Activated CD8-positive, alpha-beta memory T cell treated with anti-CD3 and anti-CD28 coated beads for 1 hour (primary cell): ENCODE results near the gene CKM.
"Not testable (repeated sequence)": the region's sequence is repeated elsewhere in the genome, so short reads cannot be mapped to it uniquely, and the experiment has no call there.

Experiments used
- DNase-seq, 2 donors: peaks; one replicate each; pipeline ENCODE4 v3.0.0-alpha.2; 2020; ENCODE audit warnings: low read depth in 1 of 2; ENCODE audit errors: extremely low read depth in 1 of 2

CKM gene

GRCh38 chr19:45349430-45349941, 26.8 kb upstream of the CKM start:
- DNase-seq = no peak

GRCh38 chr19:45349126-45349415, 26.4 kb upstream of the CKM start:
- no peak for DNase-seq

- no peak for DNase-seq
Measured at GRCh38 chr19:45348367-45349125, 25.9 kb upstream of the CKM start.

- no peak for DNase-seq
Measured at GRCh38 chr19:45347570-45348366, 25.1 kb upstream of the CKM start.

GRCh38 chr19:45346449-45346848, 23.8 kb upstream of the CKM start:
- DNase-seq = no peak

- DNase-seq = no peak
Measured at GRCh38 chr19:45345506-45345860, 22.8 kb upstream of the CKM start.

- no peak for DNase-seq
Measured at GRCh38 chr19:45344621-45345505, 22.2 kb upstream of the CKM start.

- DNase-seq = no peak
Measured at GRCh38 chr19:45342911-45343310, 20.2 kb upstream of the CKM start.

- no peak for DNase-seq
Measured at GRCh38 chr19:45340899-45341453, 18.3 kb upstream of the CKM start.

GRCh38 chr19:45340232-45340898, 17.7 kb upstream of the CKM start, which contains the start of gene KLC3:
KLC3 (plus strand) TSS chr19:45340750; CDS start chr19:45345542, 4,792 bp downstream.
- DNase-seq = no peak

GRCh38 chr19:45339629-45340028, 17.0 kb upstream of the CKM start:
- DNase-seq = no peak

- DNase-seq = no peak
Measured at GRCh38 chr19:45336696-45337251, 14.1 kb upstream of the CKM start.

- DNase-seq = not testable (repeated sequence)
Measured at GRCh38 chr19:45334881-45335280, 12.2 kb upstream of the CKM start.

- DNase-seq = no peak
Measured at GRCh38 chr19:45333609-45334303, 11.1 kb upstream of the CKM start.

GRCh38 chr19:45331411-45331810, 8.7 kb upstream of the CKM start:
- no peak for DNase-seq

GRCh38 chr19:45327404-45328143, 4.9 kb upstream of the CKM start:
- DNase-seq = no peak

GRCh38 chr19:45324349-45324907, 1.8 kb upstream of the CKM start:
- DNase-seq = no peak

GRCh38 chr19:45323671-45324081, 1.0 kb upstream of the CKM start:
- no peak for DNase-seq
